ENCODE results near the gene ATP8A2.

DNA sequence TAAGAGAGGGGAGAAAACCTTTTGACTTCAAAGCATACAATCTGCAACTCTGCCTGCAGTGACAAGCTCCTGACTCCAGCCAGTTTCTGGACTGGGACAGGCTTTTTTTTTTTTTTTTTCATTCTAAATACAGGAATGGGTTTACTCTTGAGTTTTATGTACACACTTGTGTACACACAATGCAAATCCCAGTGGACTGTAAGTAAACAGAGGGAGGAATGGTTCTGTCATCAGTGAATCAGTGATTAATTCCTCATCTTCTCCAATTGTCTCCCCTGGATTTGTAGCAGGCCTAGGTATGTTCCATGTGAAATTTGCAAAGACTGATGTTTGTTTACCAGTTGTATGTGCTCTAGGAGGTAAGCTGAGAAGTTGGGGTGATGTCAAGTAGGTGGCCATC, 495.3 kb downstream of the ATP8A2 start:
- TF ChIP-seq, protein P1, sequence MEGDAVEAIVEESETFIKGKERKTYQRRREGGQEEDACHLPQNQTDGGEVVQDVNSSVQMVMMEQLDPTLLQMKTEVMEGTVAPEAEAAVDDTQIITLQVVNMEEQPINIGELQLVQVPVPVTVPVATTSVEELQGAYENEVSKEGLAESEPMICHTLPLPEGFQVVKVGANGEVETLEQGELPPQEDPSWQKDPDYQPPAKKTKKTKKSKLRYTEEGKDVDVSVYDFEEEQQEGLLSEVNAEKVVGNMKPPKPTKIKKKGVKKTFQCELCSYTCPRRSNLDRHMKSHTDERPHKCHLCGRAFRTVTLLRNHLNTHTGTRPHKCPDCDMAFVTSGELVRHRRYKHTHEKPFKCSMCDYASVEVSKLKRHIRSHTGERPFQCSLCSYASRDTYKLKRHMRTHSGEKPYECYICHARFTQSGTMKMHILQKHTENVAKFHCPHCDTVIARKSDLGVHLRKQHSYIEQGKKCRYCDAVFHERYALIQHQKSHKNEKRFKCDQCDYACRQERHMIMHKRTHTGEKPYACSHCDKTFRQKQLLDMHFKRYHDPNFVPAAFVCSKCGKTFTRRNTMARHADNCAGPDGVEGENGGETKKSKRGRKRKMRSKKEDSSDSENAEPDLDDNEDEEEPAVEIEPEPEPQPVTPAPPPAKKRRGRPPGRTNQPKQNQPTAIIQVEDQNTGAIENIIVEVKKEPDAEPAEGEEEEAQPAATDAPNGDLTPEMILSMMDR (IDR thresholded peaks at IDR 0.05) = no peak
- TF ChIP-seq POLR2A (IDR thresholded peaks at IDR 0.05) = no peak
